ENCODE measurements around the gene SLC6A17. TPM values are rescaled to one million over a fixed set of nuclear protein-coding genes. Genes with fewer than 3 reads are reported as not detected.

The SLC6A17 gene
- total RNA-seq, 1 donor from 2014 or later = 0.52 TPM

DNA sequence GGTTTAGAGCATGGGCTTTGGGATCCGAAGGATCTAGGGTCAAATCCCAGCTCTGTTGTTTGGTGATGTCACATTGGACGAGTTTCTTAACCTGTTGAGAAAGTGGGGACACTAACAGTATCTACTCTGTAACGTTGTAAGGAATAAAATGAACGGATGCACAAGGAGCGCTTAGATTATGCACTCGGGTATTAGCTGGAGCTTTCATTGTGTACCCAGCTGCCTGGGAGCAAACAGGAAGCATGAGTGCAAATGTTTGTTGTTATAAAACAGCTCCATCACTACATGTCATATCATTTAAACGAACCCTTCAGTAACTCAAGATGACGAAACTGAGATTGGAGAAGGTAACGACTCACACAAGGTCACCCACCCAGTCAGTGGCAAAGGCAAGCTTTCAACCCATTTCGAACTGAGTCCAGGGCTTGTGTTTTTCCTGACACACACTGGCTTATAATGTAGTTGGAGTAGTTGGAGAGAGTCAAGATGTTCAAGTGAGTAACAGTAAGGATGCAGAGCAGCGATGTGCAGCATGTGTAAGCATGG, 16.2 kb upstream of the SLC6A17 start:
- Histone ChIP-seq H3K4me3 (ENCODE audit: low read length in 3 of 3) (no peak overlapping the region), H3K36me3 (ENCODE audit: control insufficient read depth in 3 of 3, insufficient read depth in 3 of 3, low read length in 3 of 3) (no peaks in the 10 kb centered on the region), H3K9ac (ENCODE audit: low read depth in 1 of 3, low read length in 3 of 3) (no peak overlapping the region), H3K9me3 (ENCODE audit: control insufficient read depth in 3 of 3, low read length in 3 of 3) (no peaks in the 10 kb centered on the region), H3K4me1 (ENCODE audit: control insufficient read depth in 3 of 3, insufficient read depth in 3 of 3, low read length in 3 of 3) (peaks cover 0 to 6% (median 4%) of the 10 kb centered on the region in 3 donors), H3K27ac (ENCODE audit: low read depth, low read length) (no peak overlapping the region), H3K27me3 (ENCODE audit: control insufficient read depth in 3 of 3, insufficient read depth in 3 of 3, low read length in 3 of 3) (peaks cover 38 to 42% (median 42%) of the 10 kb centered on the region in 3 donors)

DNA sequence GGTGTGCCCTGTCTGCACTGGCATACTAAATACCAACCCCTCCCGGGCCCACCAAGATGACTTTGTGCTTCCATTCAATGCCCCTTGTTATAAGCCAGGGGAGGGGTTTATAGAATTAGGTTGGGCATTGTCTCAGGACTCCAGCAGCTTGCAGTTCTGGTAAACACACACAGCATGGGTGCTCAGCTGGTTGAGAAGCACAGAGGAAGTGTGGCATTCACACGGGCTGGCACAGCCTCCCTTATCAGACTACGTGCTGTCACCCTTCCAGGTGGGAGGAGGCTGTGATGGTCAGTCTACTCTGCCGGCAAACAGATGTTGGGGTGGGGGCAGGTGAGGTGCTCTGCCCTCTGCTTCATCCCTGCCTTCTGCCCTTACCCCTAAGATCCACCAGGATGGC, 15.0 kb upstream of the SLC6A17 start:
- H3K36me3 ChIP-seq (ENCODE audit: control insufficient read depth in 3 of 3, insufficient read depth in 3 of 3, low read length in 3 of 3) = no peaks in the 10 kb centered on the region
- no peak overlapping the region for H3K9ac ChIP-seq (ENCODE audit: low read depth in 1 of 3, low read length in 3 of 3)
- H3K4me1 ChIP-seq (ENCODE audit: control insufficient read depth in 3 of 3, insufficient read depth in 3 of 3, low read length in 3 of 3) = peaks cover 0 to 4% (median 1%) of the 10 kb centered on the region in 3 donors
- no peaks in the 10 kb centered on the region for H3K9me3 ChIP-seq (ENCODE audit: control insufficient read depth in 3 of 3, low read length in 3 of 3)
- H3K27ac ChIP-seq (ENCODE audit: low read depth, low read length) = no peak overlapping the region
- H3K27me3 ChIP-seq (ENCODE audit: control insufficient read depth in 3 of 3, insufficient read depth in 3 of 3, low read length in 3 of 3) = peaks cover 27 to 33% (median 32%) of the 10 kb centered on the region in 3 donors
- H3K4me3 ChIP-seq (ENCODE audit: low read length in 3 of 3) = no peak overlapping the region

GRCh38 chr1:110135666-110136065, 14.6 kb upstream of the SLC6A17 start:
- Histone ChIP-seq H3K9ac (ENCODE audit: low read depth in 1 of 3, low read length in 3 of 3) (no peak overlapping the region), H3K27ac (ENCODE audit: low read depth, low read length) (no peak overlapping the region), H3K4me3 (ENCODE audit: low read length in 3 of 3) (no peak overlapping the region), H3K27me3 (ENCODE audit: control insufficient read depth in 3 of 3, insufficient read depth in 3 of 3, low read length in 3 of 3) (peaks cover 25 to 31% (median 29%) of the 10 kb centered on the region in 3 donors), H3K4me1 (ENCODE audit: control insufficient read depth in 3 of 3, insufficient read depth in 3 of 3, low read length in 3 of 3) (peaks cover 0 to 4% (median 0%) of the 10 kb centered on the region in 3 donors), H3K36me3 (ENCODE audit: control insufficient read depth in 3 of 3, insufficient read depth in 3 of 3, low read length in 3 of 3) (no peaks in the 10 kb centered on the region), H3K9me3 (ENCODE audit: control insufficient read depth in 3 of 3, low read length in 3 of 3) (no peaks in the 10 kb centered on the region)

DNA sequence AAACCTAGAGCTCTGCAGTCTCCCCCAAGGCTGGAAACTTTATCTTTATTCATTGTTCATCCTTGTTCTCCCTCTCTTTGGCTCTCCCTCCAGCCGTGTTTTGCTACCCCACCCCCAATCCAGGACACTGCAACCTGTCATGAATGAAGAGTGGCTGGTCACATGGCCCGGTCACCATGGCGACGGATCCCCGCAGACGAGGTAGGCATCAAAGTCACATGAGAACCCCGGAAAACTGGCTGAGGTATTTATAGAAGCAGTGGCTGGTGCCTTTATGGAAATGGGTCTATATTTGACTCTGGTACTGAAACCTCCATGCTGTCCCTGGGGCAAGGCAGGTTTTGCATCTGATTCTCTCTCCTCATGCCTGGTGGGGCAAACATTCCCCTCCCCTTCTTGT, 13.4 kb upstream of the SLC6A17 start:
- Histone ChIP-seq H3K9ac (ENCODE audit: low read depth in 1 of 3, low read length in 3 of 3) (no peak overlapping the region), H3K4me3 (ENCODE audit: low read length in 3 of 3) (no peak overlapping the region), H3K27me3 (ENCODE audit: control insufficient read depth in 3 of 3, insufficient read depth in 3 of 3, low read length in 3 of 3) (peaks cover 25 to 35% (median 30%) of the 10 kb centered on the region in 3 donors)

GRCh38 chr1:110138956-110139355, 11.3 kb upstream of the SLC6A17 start:
- Histone ChIP-seq H3K9me3 (ENCODE audit: control insufficient read depth in 3 of 3, low read length in 3 of 3) (no peaks in the 10 kb centered on the region), H3K9ac (ENCODE audit: low read depth in 1 of 3, low read length in 3 of 3) (no peak overlapping the region), H3K4me3 (ENCODE audit: low read length in 3 of 3) (no peak overlapping the region), H3K36me3 (ENCODE audit: control insufficient read depth in 3 of 3, insufficient read depth in 3 of 3, low read length in 3 of 3) (no peaks in the 10 kb centered on the region), H3K27me3 (ENCODE audit: control insufficient read depth in 3 of 3, insufficient read depth in 3 of 3, low read length in 3 of 3) (peaks cover 32 to 41% (median 38%) of the 10 kb centered on the region in 3 donors), H3K4me1 (ENCODE audit: control insufficient read depth in 3 of 3, insufficient read depth in 3 of 3, low read length in 3 of 3) (no peaks in the 10 kb centered on the region), H3K27ac (ENCODE audit: low read depth, low read length) (no peak overlapping the region)

More for the DNA sequence above, 13.4 kb upstream of the SLC6A17 start:
- H3K9me3 ChIP-seq (ENCODE audit: control insufficient read depth in 3 of 3, low read length in 3 of 3) = no peaks in the 10 kb centered on the region
- peaks cover 0 to 4% (median 0%) of the 10 kb centered on the region in 3 donors for H3K4me1 ChIP-seq (ENCODE audit: control insufficient read depth in 3 of 3, insufficient read depth in 3 of 3, low read length in 3 of 3)
- no peak overlapping the region for H3K27ac ChIP-seq (ENCODE audit: low read depth, low read length)
- no peaks in the 10 kb centered on the region for H3K36me3 ChIP-seq (ENCODE audit: control insufficient read depth in 3 of 3, insufficient read depth in 3 of 3, low read length in 3 of 3)

DNA sequence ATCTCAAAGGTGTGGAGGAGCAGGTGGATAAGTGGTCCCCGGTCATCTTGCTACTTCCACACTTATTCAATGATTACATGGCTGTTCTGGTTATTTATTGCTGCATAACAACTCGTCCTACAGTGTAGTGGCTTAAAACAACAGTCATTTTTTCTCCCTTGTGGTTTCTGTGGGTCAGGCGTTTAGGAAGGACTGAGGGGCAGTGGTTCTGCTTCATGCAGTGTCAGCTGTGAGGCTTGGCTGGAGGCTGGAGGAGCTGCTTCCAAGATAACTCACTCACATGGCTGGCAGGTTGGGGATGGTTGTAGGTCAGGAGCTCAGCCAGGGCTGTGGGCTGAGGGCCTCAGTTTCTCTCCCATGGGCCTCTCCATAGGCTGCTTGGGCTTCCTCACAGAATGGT, 5.9 kb upstream of the SLC6A17 start:
- Histone ChIP-seq H3K9ac (ENCODE audit: low read depth in 1 of 3, low read length in 3 of 3) (no peak overlapping the region), H3K36me3 (ENCODE audit: control insufficient read depth in 3 of 3, insufficient read depth in 3 of 3, low read length in 3 of 3) (no peaks in the 10 kb centered on the region), H3K27me3 (ENCODE audit: control insufficient read depth in 3 of 3, insufficient read depth in 3 of 3, low read length in 3 of 3) (peaks cover 41 to 53% (median 47%) of the 10 kb centered on the region in 3 donors), H3K4me1 (ENCODE audit: control insufficient read depth in 3 of 3, insufficient read depth in 3 of 3, low read length in 3 of 3) (no peaks in the 10 kb centered on the region), H3K27ac (ENCODE audit: low read depth, low read length) (no peak overlapping the region), H3K4me3 (ENCODE audit: low read length in 3 of 3) (no peak overlapping the region), H3K9me3 (ENCODE audit: control insufficient read depth in 3 of 3, low read length in 3 of 3) (no peaks in the 10 kb centered on the region)

DNA sequence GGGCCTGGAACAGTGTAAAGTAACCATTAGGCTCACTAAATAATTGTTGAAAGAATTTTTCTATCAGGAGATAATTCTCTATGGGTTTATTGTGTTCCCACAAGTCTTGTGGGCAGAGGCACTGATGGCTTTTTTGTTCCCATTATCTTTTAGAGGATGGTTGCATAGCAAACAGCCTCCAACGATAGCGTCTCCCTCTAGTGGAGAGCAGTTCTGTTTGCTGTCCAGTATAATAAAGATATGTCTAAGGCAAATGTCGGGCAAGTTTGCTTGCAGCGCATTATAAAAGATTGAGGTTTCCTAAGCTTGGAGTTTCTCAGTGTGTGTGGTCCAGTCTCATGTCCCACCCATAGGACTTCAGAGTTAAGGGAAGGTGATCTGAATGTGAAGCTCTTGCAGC, 1.3 kb upstream of the SLC6A17 start:
- Histone ChIP-seq H3K4me1 (ENCODE audit: control insufficient read depth in 3 of 3, insufficient read depth in 3 of 3, low read length in 3 of 3) (peaks cover 0 to 4% (median 4%) of the 10 kb centered on the region in 3 donors), H3K9ac (ENCODE audit: low read depth in 1 of 3, low read length in 3 of 3) (no peak overlapping the region), H3K9me3 (ENCODE audit: control insufficient read depth in 3 of 3, low read length in 3 of 3) (no peaks in the 10 kb centered on the region), H3K36me3 (ENCODE audit: control insufficient read depth in 3 of 3, insufficient read depth in 3 of 3, low read length in 3 of 3) (no peaks in the 10 kb centered on the region), H3K27ac (ENCODE audit: low read depth, low read length) (no peak overlapping the region), H3K4me3 (ENCODE audit: low read length in 3 of 3) (no peak overlapping the region), H3K27me3 (ENCODE audit: control insufficient read depth in 3 of 3, insufficient read depth in 3 of 3, low read length in 3 of 3) (peaks cover 66 to 80% (median 72%) of the 10 kb centered on the region in 3 donors)

DNA sequence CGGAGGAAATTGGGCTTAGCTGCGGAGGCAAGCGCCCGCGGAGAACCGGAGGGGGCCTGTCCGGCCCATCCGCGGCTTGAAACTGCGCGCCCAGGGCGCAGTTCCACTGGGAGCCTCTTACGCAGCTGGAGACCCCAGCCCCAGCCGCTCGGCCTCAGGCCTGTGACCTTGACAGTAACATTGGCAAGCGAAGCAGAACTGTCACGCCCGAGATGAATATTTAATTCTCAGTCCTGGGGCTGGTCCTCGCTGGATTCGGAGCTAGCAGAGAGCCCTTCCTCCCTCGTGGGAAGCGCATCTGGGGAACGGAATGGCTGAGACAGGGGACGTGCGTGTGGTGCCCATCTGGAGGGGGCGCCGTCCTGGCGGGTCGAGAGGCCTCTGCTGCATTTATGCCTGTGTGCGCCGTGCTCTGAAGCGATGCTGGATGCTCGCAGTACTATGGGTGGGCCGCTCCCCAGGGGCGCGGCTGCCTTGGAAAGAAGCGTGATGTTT, 928 bp downstream of the SLC6A17 start:
- no peak overlapping the region for H3K9ac ChIP-seq (ENCODE audit: low read depth in 1 of 3, low read length in 3 of 3)
- no peak overlapping the region for H3K4me3 ChIP-seq (ENCODE audit: low read length in 3 of 3)
- no peaks in the 10 kb centered on the region for H3K9me3 ChIP-seq (ENCODE audit: control insufficient read depth in 3 of 3, low read length in 3 of 3)
- no peaks in the 10 kb centered on the region for H3K36me3 ChIP-seq (ENCODE audit: control insufficient read depth in 3 of 3, insufficient read depth in 3 of 3, low read length in 3 of 3)
- H3K27me3 ChIP-seq (ENCODE audit: control insufficient read depth in 3 of 3, insufficient read depth in 3 of 3, low read length in 3 of 3) = peaks cover 63 to 76% (median 69%) of the 10 kb centered on the region in 3 donors
- peaks cover 0 to 4% (median 4%) of the 10 kb centered on the region in 3 donors for H3K4me1 ChIP-seq (ENCODE audit: control insufficient read depth in 3 of 3, insufficient read depth in 3 of 3, low read length in 3 of 3)
- no peak overlapping the region for H3K27ac ChIP-seq (ENCODE audit: low read depth, low read length)

- H3K4me1 ChIP-seq (ENCODE audit: control insufficient read depth in 3 of 3, insufficient read depth in 3 of 3, low read length in 3 of 3) = peaks cover 0 to 4% (median 4%) of the 10 kb centered on the region in 3 donors
- no peak overlapping the region for H3K4me3 ChIP-seq (ENCODE audit: low read length in 3 of 3)
- no peak overlapping the region for H3K27ac ChIP-seq (ENCODE audit: low read depth, low read length)
- no peak overlapping the region for H3K9ac ChIP-seq (ENCODE audit: low read depth in 1 of 3, low read length in 3 of 3)
- H3K27me3 ChIP-seq (ENCODE audit: control insufficient read depth in 3 of 3, insufficient read depth in 3 of 3, low read length in 3 of 3) = peaks cover 58 to 69% (median 59%) of the 10 kb centered on the region in 3 donors
- no peaks in the 10 kb centered on the region for H3K36me3 ChIP-seq (ENCODE audit: control insufficient read depth in 3 of 3, insufficient read depth in 3 of 3, low read length in 3 of 3)
- no peaks in the 10 kb centered on the region for H3K9me3 ChIP-seq (ENCODE audit: control insufficient read depth in 3 of 3, low read length in 3 of 3)
Observed at GRCh38 chr1:110152133-110152785, 2.0 kb downstream of the SLC6A17 start.

GRCh38 chr1:110153407-110153950, 3.2 kb downstream of the SLC6A17 start:
- Histone ChIP-seq H3K9me3 (ENCODE audit: control insufficient read depth in 3 of 3, low read length in 3 of 3) (no peaks in the 10 kb centered on the region), H3K27me3 (ENCODE audit: control insufficient read depth in 3 of 3, insufficient read depth in 3 of 3, low read length in 3 of 3) (peaks cover 54 to 61% (median 58%) of the 10 kb centered on the region in 3 donors), H3K36me3 (ENCODE audit: control insufficient read depth in 3 of 3, insufficient read depth in 3 of 3, low read length in 3 of 3) (no peaks in the 10 kb centered on the region), H3K27ac (ENCODE audit: low read depth, low read length) (no peak overlapping the region), H3K4me3 (ENCODE audit: low read length in 3 of 3) (no peak overlapping the region), H3K9ac (ENCODE audit: low read depth in 1 of 3, low read length in 3 of 3) (no peak overlapping the region), H3K4me1 (ENCODE audit: control insufficient read depth in 3 of 3, insufficient read depth in 3 of 3, low read length in 3 of 3) (peaks cover 0 to 4% (median 4%) of the 10 kb centered on the region in 3 donors)

Measured in skeletal muscle tissue (tissue), 4 donors.